ENCODE results near the gene DHX34.

DHX34 gene

GRCh38 chr19:47417746-47418691 is 68.9 kb downstream of the DHX34 start:
- DNase-seq (ENCODE audit: low read depth, low spot score) = no peak

- DNase-seq (ENCODE audit: low read depth, low spot score) = no peak
Observed at GRCh38 chr19:47418692-47419029, 69.5 kb downstream of the DHX34 start.

GRCh38 chr19:47419030-47419783 is 70.1 kb downstream of the DHX34 start, which contains the start of gene MEIS3:
MEIS3 (minus strand) TSS chr19:47419527; CDS start chr19:47419081, 446 bp downstream.
- DNase-seq (ENCODE audit: low read depth, low spot score) = no peak

- no peak for DNase-seq (ENCODE audit: low read depth, low spot score)
Observed at GRCh38 chr19:47419789-47420188, 70.7 kb downstream of the DHX34 start.

GRCh38 chr19:47421244-47421786 is 72.2 kb downstream of the DHX34 start:
- no peak for DNase-seq (ENCODE audit: low read depth, low spot score)

DNA sequence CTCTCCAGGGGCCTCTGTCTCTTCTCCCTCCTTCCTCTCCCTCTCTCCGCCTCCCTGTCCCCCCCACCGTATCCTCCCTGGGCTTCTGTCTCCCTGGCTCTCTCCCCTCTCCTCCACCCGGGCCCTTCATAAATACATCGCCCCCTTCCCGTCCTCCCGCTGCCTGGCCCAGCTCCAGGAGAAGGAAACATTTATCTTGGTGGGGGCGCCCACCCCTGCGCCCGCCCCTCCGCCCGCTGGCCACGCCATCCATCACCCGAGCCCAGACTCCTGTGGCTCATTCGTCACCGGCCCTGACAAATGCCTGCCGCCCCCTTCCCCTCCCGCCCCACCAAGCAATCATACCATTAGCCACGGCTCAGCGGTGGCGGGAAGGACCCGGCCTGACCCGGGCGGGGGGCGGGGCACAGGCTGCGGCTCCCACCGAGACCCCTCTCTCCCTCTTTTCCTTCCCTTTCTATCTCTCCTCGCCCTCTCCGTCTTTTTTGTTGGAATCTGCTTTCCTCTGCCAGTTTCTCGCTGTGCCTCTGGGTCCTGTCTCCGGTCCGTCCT is 72.8 kb downstream of the DHX34 start:
- no peak for DNase-seq (ENCODE audit: low read depth, low spot score)

DNA sequence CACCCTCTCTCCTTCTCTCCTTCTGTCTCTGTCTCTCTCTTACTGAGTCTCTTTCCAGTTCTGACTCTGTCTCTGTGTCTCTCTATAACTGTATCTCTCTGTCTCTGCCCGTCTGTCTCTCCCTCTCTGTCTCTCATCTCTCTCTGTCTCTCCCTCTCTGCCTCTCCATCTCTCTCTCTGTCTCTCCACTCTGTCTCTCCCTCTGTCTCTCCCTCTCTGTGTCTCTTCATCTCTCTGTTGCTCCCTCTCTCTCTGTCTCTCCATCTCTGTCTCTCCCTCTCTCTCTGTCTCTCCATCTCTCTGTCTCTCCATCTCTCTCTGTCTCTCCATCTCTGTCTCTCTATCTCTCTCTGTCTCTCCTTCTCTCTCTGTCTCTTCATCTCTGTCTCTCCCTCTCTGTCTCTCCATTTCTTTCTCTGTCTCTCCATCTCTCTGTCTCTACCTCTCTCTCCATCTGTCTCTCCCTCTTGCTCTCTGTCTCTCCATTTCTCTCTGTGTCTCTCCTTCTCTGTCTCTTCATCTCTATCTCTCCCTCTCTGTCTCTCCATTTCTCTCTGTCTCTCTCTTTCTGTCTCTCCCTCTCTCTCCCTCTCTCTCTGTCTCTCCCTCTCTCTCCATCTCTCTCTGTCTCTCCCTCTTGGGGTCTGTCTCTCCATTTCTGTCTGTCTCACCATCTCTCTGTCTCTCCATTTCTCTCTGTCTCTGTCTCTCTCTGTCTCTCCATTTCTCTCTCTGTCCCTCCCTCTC is 73.5 kb downstream of the DHX34 start:
- DNase-seq (ENCODE audit: low read depth, low spot score) = no peak

GRCh38 chr19:47423203-47423882 is 74.2 kb downstream of the DHX34 start:
- DNase-seq (ENCODE audit: low read depth, low spot score) = no peak

GRCh38 chr19:47427241-47428176 is 78.4 kb downstream of the DHX34 start:
- no peak for DNase-seq (ENCODE audit: low read depth, low spot score)

GRCh38 chr19:47428177-47428894 is 79.2 kb downstream of the DHX34 start:
- peak; percentile 78 for DNase-seq (ENCODE audit: low read depth, low spot score)

- DNase-seq (ENCODE audit: low read depth, low spot score) = no peak
Observed at GRCh38 chr19:47429140-47429793, 80.2 kb downstream of the DHX34 start.

DNA sequence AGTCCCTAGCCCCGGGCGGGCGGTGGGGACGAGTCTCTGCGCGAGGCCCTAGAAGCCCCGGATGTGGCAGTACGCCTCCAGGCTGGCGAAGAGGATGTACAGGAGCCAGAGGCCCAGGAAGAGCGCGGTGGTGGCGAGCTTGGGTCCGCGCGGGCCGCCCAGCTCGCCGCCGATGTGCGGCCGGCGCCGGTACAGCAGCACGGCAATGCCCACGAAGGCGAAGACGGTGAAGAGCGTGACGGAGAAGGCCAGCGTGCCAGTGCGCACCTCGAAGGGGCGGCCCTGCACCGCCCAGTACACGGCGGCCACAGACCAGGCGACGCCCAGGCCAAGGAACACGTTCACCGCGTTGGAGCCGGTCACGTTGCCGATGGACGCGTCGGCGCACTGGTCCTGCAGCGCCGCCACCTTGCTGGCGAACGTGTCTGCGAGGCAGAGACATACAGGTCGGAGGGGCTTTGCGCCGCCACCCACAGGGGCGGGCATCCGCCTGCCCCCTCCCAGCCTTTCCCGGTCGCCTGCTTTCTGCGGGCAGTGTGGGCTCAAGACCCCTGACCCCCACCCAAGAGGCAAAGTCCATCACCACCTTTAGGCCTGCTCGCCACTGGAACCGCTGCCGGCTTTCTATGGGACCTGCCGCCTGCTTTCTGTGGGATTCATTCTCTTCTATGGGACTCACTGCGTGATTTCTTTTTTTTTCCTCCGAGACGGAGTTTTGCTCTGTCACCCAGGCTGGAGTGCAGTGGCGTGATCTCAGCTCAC is 81.1 kb downstream of the DHX34 start:
- no peak for DNase-seq (ENCODE audit: low read depth, low spot score)

DNA sequence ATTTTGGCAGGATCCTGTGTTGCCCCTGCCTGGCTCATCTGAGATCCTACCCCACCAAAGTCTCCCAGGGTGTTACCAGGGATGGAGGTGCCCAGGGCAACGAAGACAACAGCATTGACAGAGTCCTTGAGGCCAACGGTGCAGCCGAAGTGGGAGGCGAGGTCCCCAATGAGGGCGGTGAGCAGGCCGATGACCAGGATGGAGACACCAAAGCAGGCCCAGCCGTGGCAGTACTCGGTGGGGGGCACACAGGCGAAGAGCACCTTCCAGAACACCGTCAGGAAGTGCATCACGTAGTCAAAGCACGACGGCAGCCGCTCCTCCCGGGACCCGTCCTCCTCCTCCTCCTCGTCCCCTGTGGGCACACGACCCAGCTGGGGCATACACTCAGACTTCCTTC is 83.0 kb downstream of the DHX34 start:
- no peak for DNase-seq (ENCODE audit: low read depth, low spot score)
